Right atrium auricular region (tissue), 2 donors: ENCODE data around the gene ZBTB21. TPM values are rescaled to one million over a fixed set of nuclear protein-coding genes. Genes with fewer than 3 reads are reported as not detected.
"Not testable (repeated sequence)": the region's sequence is repeated elsewhere in the genome, so short reads cannot be mapped to it uniquely, and the experiment has no call there.

ENCODE experiments used
- DNase-seq: peaks from one replicate; pipeline ENCODE4 v3.0.0-alpha.2; 2019; ENCODE audit warnings: low spot score
- H3K27ac ChIP-seq, 2 donors: fragments of 200-600 bp; sonication (generic); 1 replicate in 1 of 2; 2 replicates in 1 of 2; pipeline ENCODE4 v1.5.1; 2016 to 2019
- H3K27me3 ChIP-seq, 2 donors: fragments of 200-600 bp; sonication (generic); one replicate each; pipeline versions ENCODE4 v1.5.1 to v1.6.0; 2017 to 2019
- H3K36me3 ChIP-seq: fragments of 200-600 bp; sonication (generic); one replicate; pipeline ENCODE4 v1.5.1; 2016
- H3K4me1 ChIP-seq, 2 donors: fragments of 200-600 bp; sonication (generic); one replicate each; pipeline versions ENCODE4 v1.5.1 to v1.6.0; 2017 to 2019
- H3K4me3 ChIP-seq, 2 donors: fragments of 200-600 bp; sonication (generic); 1 replicate in 1 of 2; 2 replicates in 1 of 2; pipeline ENCODE4 v1.5.1; 2017 to 2019; ENCODE audit warnings: mild to moderate bottlenecking in 1 of 2, moderate library complexity in 1 of 2
- H3K9me3 ChIP-seq, 2 donors: fragments of 200-600 bp; sonication (generic); one replicate each; pipeline ENCODE4 v1.5.1; 2019
- total RNA-seq, 2 donors: library from RNA; depleted of rRNA; stranded (reverse); fragments of >200 nt; gene quantifications; one replicate each; pipeline ENCODE4 v1.1.0, GENCODE V29; 2016
- TF ChIP-seq, protein P1 (sequence below), 2 donors: fragments of 200-600 bp; sonication (generic); IDR thresholded peaks; one replicate each; pipeline ENCODE4 v1.5.1; 2019; ENCODE audit warnings: antibody characterized with exemption in 2 of 2

ZBTB21 gene
- total RNA-seq, 2 donors from 2014 or later, result 5.5 to 10.3 TPM

DNA sequence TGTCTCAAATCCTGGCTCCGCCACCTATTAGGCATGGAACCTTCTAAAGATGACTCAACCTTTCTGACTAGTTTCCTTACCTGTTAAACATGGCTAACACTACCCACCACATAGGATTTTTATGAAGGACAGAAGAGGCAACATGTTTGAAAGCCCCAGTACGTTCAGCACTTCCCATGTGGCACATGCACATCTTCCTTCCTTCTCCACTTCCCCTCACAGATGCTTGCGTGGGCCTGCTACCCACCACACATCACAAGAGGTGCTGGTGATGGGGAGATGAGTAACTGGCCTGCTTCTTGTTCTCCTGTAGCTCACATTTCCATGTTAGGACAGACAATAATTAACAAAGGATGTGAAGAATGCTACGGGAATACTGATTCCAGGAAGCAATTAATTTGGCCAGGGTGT is 7.1 kb downstream of the ZBTB21 start:
- no peaks in the 10 kb centered on the region for H3K27me3 ChIP-seq
- H3K9me3 ChIP-seq, result no peaks in the 10 kb centered on the region
- TF ChIP-seq, protein P1, sequence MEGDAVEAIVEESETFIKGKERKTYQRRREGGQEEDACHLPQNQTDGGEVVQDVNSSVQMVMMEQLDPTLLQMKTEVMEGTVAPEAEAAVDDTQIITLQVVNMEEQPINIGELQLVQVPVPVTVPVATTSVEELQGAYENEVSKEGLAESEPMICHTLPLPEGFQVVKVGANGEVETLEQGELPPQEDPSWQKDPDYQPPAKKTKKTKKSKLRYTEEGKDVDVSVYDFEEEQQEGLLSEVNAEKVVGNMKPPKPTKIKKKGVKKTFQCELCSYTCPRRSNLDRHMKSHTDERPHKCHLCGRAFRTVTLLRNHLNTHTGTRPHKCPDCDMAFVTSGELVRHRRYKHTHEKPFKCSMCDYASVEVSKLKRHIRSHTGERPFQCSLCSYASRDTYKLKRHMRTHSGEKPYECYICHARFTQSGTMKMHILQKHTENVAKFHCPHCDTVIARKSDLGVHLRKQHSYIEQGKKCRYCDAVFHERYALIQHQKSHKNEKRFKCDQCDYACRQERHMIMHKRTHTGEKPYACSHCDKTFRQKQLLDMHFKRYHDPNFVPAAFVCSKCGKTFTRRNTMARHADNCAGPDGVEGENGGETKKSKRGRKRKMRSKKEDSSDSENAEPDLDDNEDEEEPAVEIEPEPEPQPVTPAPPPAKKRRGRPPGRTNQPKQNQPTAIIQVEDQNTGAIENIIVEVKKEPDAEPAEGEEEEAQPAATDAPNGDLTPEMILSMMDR (IDR thresholded peaks at IDR 0.05), result no peak
- H3K4me3 ChIP-seq, result no peak overlapping the region
- no peak overlapping the region for H3K27ac ChIP-seq
- no peak for DNase-seq
- H3K4me1 ChIP-seq, result no peaks in the 10 kb centered on the region
- no peaks in the 10 kb centered on the region for H3K36me3 ChIP-seq

DNA sequence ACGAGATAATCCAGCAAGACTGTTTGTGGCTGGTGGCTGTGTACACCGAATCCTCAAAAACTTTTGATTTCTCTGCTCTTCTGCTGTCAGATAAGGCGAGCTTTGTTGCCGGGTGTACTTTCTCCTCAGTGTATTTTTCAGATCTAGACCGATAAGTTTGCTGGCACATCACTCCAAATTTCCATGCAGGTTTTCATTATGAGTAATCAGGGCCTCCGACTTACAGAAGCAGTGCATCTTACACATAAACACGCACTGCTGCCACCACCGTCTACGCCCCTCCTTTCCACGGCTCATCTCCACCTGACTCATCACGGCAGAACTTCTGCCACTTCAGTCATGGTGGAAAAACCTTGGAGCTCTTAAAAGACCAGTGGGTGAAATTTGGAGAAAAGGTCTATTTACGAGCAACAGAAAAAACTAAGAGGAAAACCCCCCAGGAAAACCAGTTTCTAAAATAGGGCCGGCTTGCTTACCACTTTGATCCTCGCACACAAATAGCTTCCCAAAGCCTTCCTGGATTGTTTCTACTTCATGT is 7.7 kb downstream of the ZBTB21 start:
- no peak overlapping the region for H3K4me3 ChIP-seq
- H3K36me3 ChIP-seq, result no peaks in the 10 kb centered on the region
- H3K27me3 ChIP-seq, result no peaks in the 10 kb centered on the region

DNA sequence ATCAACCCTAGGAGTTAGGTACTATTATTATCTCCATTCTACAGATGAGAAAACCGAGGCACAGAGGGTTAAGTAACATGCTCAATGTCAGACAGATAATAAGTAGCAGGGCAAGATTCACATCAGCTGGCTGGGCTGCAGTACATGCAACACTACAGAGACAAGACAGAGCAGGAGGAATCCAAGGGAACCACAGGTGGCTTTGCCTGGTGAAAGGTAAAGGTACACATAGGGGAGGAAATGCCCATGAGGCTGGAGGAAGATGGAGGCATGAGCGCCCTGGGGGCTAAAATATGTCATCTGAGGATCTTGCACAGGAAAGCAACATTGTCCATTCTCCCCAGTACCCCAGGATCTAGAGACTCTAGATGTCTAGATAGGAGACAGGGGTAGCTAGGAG is 8.4 kb downstream of the ZBTB21 start:
- no peaks in the 10 kb centered on the region for H3K36me3 ChIP-seq
- H3K9me3 ChIP-seq, result no peaks in the 10 kb centered on the region
- H3K27ac ChIP-seq, result no peak overlapping the region
- H3K4me3 ChIP-seq, result no peak overlapping the region
- H3K27me3 ChIP-seq, result no peaks in the 10 kb centered on the region
- no peaks in the 10 kb centered on the region for H3K4me1 ChIP-seq
- no peak for DNase-seq
- TF ChIP-seq, protein P1 (IDR thresholded peaks at IDR 0.05), result no peak

More for the DNA sequence above, 7.7 kb downstream of the ZBTB21 start:
- H3K4me1 ChIP-seq, result no peaks in the 10 kb centered on the region
- no peak overlapping the region for H3K27ac ChIP-seq
- TF ChIP-seq, protein P1 (IDR thresholded peaks at IDR 0.05), result no peak
- no peak for DNase-seq
- no peaks in the 10 kb centered on the region for H3K9me3 ChIP-seq

GRCh38 chr21:42000908-42001307 is 9.3 kb downstream of the ZBTB21 start:
- H3K4me1 ChIP-seq, result no peaks in the 10 kb centered on the region
- no peaks in the 10 kb centered on the region for H3K36me3 ChIP-seq
- no peak overlapping the region for H3K4me3 ChIP-seq
- TF ChIP-seq, protein P1 (IDR thresholded peaks at IDR 0.05), result no peak
- no peaks in the 10 kb centered on the region for H3K27me3 ChIP-seq
- H3K9me3 ChIP-seq, result no peaks in the 10 kb centered on the region
- no peak overlapping the region for H3K27ac ChIP-seq
- DNase-seq, result no peak

- Histone ChIP-seq H3K4me1 (no peaks in the 10 kb centered on the region), H3K9me3 (no peaks in the 10 kb centered on the region), H3K4me3 (no peak overlapping the region), H3K36me3 (peaks cover 10% of the 10 kb centered on the region), H3K27me3 (no peaks in the 10 kb centered on the region), H3K27ac (no peak overlapping the region)
- TF ChIP-seq, protein P1 (IDR thresholded peaks at IDR 0.05), result no peak
- no peak for DNase-seq
Observed at GRCh38 chr21:41997657-41998056, 12.5 kb downstream of the ZBTB21 start.

DNA sequence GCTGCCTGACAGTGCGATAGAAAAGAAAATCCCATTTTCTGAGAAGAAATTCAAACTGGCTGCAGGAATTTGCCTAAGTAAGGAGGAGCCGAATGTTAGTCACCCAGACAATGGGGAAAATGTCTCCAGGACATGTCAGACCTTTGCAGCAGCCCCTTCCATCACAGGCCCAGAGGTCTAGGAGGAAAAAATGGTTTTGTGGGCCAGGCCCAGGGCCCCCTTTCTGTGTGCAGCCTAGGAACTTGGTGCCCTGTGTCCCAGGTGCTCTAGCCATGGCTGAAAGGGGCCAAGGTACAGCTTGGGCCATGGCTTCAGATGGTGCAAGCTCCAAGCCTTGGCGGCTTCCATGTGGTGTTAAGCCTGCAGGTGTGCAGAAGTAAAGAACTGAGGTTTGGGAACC is 14.6 kb downstream of the ZBTB21 start:
- TF ChIP-seq, protein P1 (IDR thresholded peaks at IDR 0.05), result no peak
- Histone ChIP-seq H3K4me1 (no peaks in the 10 kb centered on the region), H3K4me3 (no peak overlapping the region), H3K27me3 (no peaks in the 10 kb centered on the region), H3K36me3 (peaks cover 31% of the 10 kb centered on the region), H3K9me3 (no peaks in the 10 kb centered on the region), H3K27ac (no peak overlapping the region)
- DNase-seq, result no peak

GRCh38 chr21:41994613-41995012 is 15.5 kb downstream of the ZBTB21 start:
- peaks cover 31% of the 10 kb centered on the region for H3K36me3 ChIP-seq
- H3K27me3 ChIP-seq, H3K27ac ChIP-seq, DNase-seq, H3K4me3 ChIP-seq, H3K4me1 ChIP-seq, H3K9me3 ChIP-seq: not testable (repeated sequence)
